K562 (cell line): Measurements from ENCODE around the gene RXRB. TPM values are rescaled to one million over a fixed set of nuclear protein-coding genes. Genes with fewer than 3 reads are reported as not detected.

Source experiments
- CEBPB ChIP-seq: fragments of 450-650 bp; IDR thresholded peaks from 2 replicates; pipeline ENCODE4 v1.6.1; 2016; ENCODE audit warnings: missing genetic modification characterization, missing compliant biosample characterization
- CREB1 ChIP-seq, 2 experiments: sonication (generic) in 1 of 2; formaldehyde crosslinking in 1 of 2; IDR thresholded peaks; 2 replicates each; pipeline versions ENCODE4 v1.6.1 to v1.8.0; 2012 to 2022; ENCODE audit warnings: inconsistent platforms in 1 of 2, mild to moderate bottlenecking in 1 of 2, missing genetic modification reagents in 1 of 2, moderate library complexity in 1 of 2
- DPF2 ChIP-seq: fragments of 450-650 bp; IDR thresholded peaks from 2 replicates; pipeline ENCODE4 v1.6.1; 2016
- FOSL1 ChIP-seq: fragments of 200-800 bp; sonication (Bioruptor generic); conservative IDR thresholded peaks from 2 replicates; pipeline ENCODE4 v1.6.1; 2016; ENCODE audit warnings: missing genetic modification characterization, missing compliant biosample characterization
- FOXJ2 ChIP-seq: fragments of 200-800 bp; sonication (Bioruptor generic); IDR thresholded peaks from 2 replicates; pipeline ENCODE4 v1.6.1; 2016; ENCODE audit warnings: missing genetic modification characterization, missing compliant biosample characterization
- FUS ChIP-seq: fragments of 200-400 bp; formaldehyde crosslinking; optimal IDR thresholded peaks from 2 replicates; pipeline ENCODE3; 2017; ENCODE audit warnings: low read depth, low read length
- GABPB2 ChIP-seq: fragments of 250-450 bp; sonication (Bioruptor Pico); conservative IDR thresholded peaks from 2 replicates; pipeline ENCODE4 v1.5.1; 2021; ENCODE audit warnings: mild to moderate bottlenecking
- JUND ChIP-seq, 2 experiments: IDR thresholded peaks; 2 replicates in 1 of 2; 3 replicates in 1 of 2; pipeline ENCODE4 v1.6.1; 2011; ENCODE audit warnings: borderline replicate concordance in 2 of 2, low read depth in 2 of 2, low read length in 2 of 2, improper control_type of control experiment in 1 of 2, missing biosample characterization in 1 of 2, missing genetic modification characterization in 1 of 2, missing genetic modification reagents in 1 of 2
- MCM7 ChIP-seq, 2 experiments: fragments of 450-650 bp; IDR thresholded peaks; 2 replicates each; pipeline ENCODE4 v1.6.1; 2016 to 2018
- NFIX ChIP-seq: fragments of 250-450 bp; sonication (Bioruptor Pico); IDR thresholded peaks from 2 replicates; pipeline ENCODE4 v1.4.0; 2020; ENCODE audit warnings: low read depth, mild to moderate bottlenecking, moderate library complexity
- PHB ChIP-seq: fragments of 250-450 bp; sonication (Bioruptor Pico); IDR thresholded peaks from 2 replicates; pipeline ENCODE4 v1.5.0; 2021
- PML ChIP-seq: IDR thresholded peaks from 2 replicates; pipeline ENCODE4 v1.6.1; 2012; ENCODE audit warnings: low read length, inconsistent platforms
- POLR2A ChIP-seq: fragments of 450-650 bp; conservative IDR thresholded peaks from 2 replicates; pipeline ENCODE4 v1.6.1; 2016
- POLR2AphosphoS5 ChIP-seq: IDR thresholded peaks from 2 replicates; pipeline ENCODE4 v1.6.1; 2011; ENCODE audit warnings: mild to moderate bottlenecking, low read depth, low read length, moderate library complexity; ENCODE audit not compliant: control insufficient read depth, insufficient read depth
- RNF2 ChIP-seq: sonication (generic); IDR thresholded peaks from 2 replicates; pipeline ENCODE4 v1.6.1; 2016
- SAP30 ChIP-seq: fragments of 200-600 bp; sonication (generic); IDR thresholded peaks from 2 replicates; pipeline ENCODE4 v1.6.1; 2012; ENCODE audit warnings: borderline replicate concordance, low read depth, mild to moderate bottlenecking, moderate library complexity, low read length, control low read depth, inconsistent platforms; ENCODE audit not compliant: insufficient read depth, poor library complexity, severe bottlenecking
- SMAD1 ChIP-seq: fragments of 150-350 bp; IDR thresholded peaks from 2 replicates; pipeline ENCODE4 v1.6.1; 2014; ENCODE audit warnings: low read length, low read depth; ENCODE audit not compliant: partially characterized antibody
- TBL1XR1 ChIP-seq, 2 experiments: IDR thresholded peaks; 2 replicates each; pipeline ENCODE4 v1.6.1; 2012; ENCODE audit warnings: improper control_type of control experiment in 2 of 2, low read length in 2 of 2, mild to moderate bottlenecking in 1 of 2
- ZNF12 ChIP-seq: sonication (generic); formaldehyde crosslinking; IDR thresholded peaks from 2 replicates; pipeline ENCODE4 v1.4.0; 2020; ENCODE audit warnings: mild to moderate bottlenecking, missing genetic modification reagents
- ZNF41 ChIP-seq: fragments of 250-450 bp; sonication (Bioruptor Pico); conservative IDR thresholded peaks from 2 replicates; pipeline ENCODE4 v1.4.0; 2020; ENCODE audit warnings: mild to moderate bottlenecking
- ZNF696 ChIP-seq: fragments of 250-450 bp; sonication (Bioruptor Pico); conservative IDR thresholded peaks from 2 replicates; pipeline ENCODE4 v1.4.0; 2020; ENCODE audit warnings: mild to moderate bottlenecking, moderate library complexity
- polyA plus RNA-seq, 8 experiments: library from polyadenylated mRNA; depleted of rRNA in 4 of 8; stranded (reverse) in 5 of 8; unstranded in 3 of 8; fragments of >200 nt; fragmentation: Nextera tagmentation in 2 of 8; fragmentation: Illumina TruSeq in 1 of 8; extraction: Ambion mirVana in 2 of 8; extraction: Trizol in 1 of 8; gene quantifications; 2 replicates each; pipeline versions ENCODE4 v1.2.1 to v1.2.3, GENCODE V29; 2011 to 2014; ENCODE audit warnings: inconsistent platforms in 1 of 8, missing spikeins in 1 of 8
- total RNA-seq, 7 experiments: library from RNA; depleted of rRNA in 6 of 7; stranded (reverse); fragments of >200 nt in 6 of 7; fragmentation: Illumina TruSeq in 2 of 7; extraction: Trizol in 2 of 7; gene quantifications; 2 replicates each; pipeline versions ENCODE4 v1.2.1 to v1.2.3, GENCODE V29; 2011 to 2021; ENCODE audit warnings: low replicate concordance in 1 of 7
- TF ChIP-seq, protein P1 (sequence below): fragments of 450-650 bp; formaldehyde crosslinking; IDR thresholded peaks from 2 replicates; pipeline ENCODE4 v1.4.0; 2020; ENCODE audit warnings: mild to moderate bottlenecking, moderate library complexity
- TF ChIP-seq, protein P2 (sequence below): IDR thresholded peaks from 2 replicates; pipeline ENCODE4 v1.6.1; 2012; ENCODE audit warnings: low read depth, low read length, improper control_type of control experiment, borderline replicate concordance
- TF ChIP-seq, protein P3 (sequence below), 2 experiments: fragments of 450-650 bp; conservative IDR thresholded peaks; 2 replicates each; pipeline ENCODE4 v1.6.1; 2017; ENCODE audit warnings: mild to moderate bottlenecking in 2 of 2, moderate library complexity in 2 of 2

RXRB gene
- total and polyA plus RNA-seq, 9 of the 15 experiments (the other 6 are each of a cell fraction or from before 2014, with no cell fraction given): 0.76 to 35.5 (median 18.4) TPM

DNA sequence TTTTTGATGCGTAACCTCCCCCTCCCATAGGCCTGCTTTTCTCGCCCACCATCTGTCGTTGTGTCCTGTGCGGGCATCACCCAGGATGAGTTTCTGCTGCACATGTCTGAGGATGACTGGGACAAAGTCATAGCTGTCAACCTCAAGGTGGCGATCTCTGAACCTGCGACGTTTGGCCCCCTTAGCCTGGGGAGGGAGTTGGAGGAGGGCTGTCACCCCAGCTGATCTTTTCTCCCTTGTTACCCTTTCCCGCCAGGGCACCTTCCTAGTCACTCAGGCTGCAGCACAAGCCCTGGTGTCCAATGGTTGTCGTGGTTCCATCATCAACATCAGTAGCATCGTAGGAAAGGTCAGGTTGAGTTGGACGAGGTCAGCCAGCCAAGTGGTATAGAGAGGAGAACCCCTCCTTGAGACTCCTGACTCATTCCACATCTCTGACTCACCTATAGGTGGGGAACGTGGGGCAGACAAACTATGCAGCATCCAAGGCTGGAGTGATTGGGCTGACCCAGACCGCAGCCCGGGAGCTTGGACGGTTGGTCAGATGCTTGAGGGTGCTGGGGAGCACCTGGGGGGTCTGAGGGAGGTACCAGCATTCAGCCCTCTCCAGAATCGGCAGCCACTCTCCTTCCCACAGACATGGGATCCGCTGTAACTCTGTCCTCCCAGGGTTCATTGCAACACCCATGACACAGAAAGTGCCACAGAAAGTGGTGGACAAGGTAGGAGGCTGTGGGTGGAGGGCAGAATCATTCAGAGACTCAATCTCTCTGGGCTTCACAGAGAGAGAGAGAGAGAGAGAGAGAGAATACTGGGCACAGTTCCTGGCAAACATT lies 4.9 kb upstream of the RXRB start (continued):
- TF ChIP-seq, protein P1, sequence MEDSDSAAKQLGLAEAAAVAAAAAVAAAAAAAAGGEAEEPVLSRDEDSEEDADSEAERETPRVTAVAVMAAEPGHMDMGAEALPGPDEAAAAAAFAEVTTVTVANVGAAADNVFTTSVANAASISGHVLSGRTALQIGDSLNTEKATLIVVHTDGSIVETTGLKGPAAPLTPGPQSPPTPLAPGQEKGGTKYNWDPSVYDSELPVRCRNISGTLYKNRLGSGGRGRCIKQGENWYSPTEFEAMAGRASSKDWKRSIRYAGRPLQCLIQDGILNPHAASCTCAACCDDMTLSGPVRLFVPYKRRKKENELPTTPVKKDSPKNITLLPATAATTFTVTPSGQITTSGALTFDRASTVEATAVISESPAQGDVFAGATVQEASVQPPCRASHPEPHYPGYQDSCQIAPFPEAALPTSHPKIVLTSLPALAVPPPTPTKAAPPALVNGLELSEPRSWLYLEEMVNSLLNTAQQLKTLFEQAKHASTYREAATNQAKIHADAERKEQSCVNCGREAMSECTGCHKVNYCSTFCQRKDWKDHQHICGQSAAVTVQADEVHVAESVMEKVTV: no peak
- TF ChIP-seq MCM7 (IDR thresholded peaks at IDR 0.05) (no peak), DPF2 (peak; percentile 65), CREB1 (IDR thresholded peaks at IDR 0.05) (no peak), CREB1 (CRISPR knock-in tag; IDR thresholded peaks at IDR 0.05) (no peak), SAP30 (no peak), NFIX (CRISPR knock-in tag) (no peak), CEBPB (tag) (peak; percentile 33; the same call in 1 of the 2 replicates), PHB (no peak), PML (no peak; the same call in 1 of the 2 replicates), JUND (IDR thresholded peaks at IDR 0.05; ENCODE audit: borderline replicate concordance, low read depth, low read length) (peak; percentile 76), JUND (tag; IDR thresholded peaks at IDR 0.05; ENCODE audit: borderline replicate concordance, low read depth, low read length) (peak; percentile 77; the same call in 2 of the 3 replicates), GABPB2 (CRISPR knock-in tag) (no peak), FUS (no peak), POLR2AphosphoS5 (peak; percentile 32; the same call in 1 of the 2 replicates), ZNF12 (CRISPR knock-in tag) (no peak), POLR2A (no peak), SMAD1 (no peak), ZNF696 (CRISPR knock-in tag) (no peak), FOXJ2 (tag) (0 out of 2 replicates have a peak, but pooled peaks have one; percentile 56), TBL1XR1 (IDR thresholded peaks at IDR 0.05; ENCODE audit: low read length in 2 of 2) (no peak), ZNF41 (CRISPR knock-in tag) (no peak), RNF2 (no peak), FOSL1 (peak; percentile 88)
- TF ChIP-seq, protein P2, sequence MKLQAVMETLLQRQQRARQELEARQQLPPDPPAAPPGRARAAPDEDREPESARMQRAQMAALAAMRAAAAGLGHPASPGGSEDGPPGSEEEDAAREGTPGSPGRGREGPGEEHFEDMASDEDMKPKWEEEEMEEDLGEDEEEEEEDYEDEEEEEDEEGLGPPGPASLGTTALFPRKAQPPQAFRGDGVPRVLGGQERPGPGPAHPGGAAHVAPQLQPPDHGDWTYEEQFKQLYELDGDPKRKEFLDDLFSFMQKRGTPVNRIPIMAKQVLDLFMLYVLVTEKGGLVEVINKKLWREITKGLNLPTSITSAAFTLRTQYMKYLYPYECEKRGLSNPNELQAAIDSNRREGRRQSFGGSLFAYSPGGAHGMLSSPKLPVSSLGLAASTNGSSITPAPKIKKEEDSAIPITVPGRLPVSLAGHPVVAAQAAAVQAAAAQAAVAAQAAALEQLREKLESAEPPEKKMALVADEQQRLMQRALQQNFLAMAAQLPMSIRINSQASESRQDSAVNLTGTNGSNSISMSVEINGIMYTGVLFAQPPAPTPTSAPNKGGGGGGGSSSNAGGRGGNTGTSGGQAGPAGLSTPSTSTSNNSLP: no peak
- TF ChIP-seq, protein P3, sequence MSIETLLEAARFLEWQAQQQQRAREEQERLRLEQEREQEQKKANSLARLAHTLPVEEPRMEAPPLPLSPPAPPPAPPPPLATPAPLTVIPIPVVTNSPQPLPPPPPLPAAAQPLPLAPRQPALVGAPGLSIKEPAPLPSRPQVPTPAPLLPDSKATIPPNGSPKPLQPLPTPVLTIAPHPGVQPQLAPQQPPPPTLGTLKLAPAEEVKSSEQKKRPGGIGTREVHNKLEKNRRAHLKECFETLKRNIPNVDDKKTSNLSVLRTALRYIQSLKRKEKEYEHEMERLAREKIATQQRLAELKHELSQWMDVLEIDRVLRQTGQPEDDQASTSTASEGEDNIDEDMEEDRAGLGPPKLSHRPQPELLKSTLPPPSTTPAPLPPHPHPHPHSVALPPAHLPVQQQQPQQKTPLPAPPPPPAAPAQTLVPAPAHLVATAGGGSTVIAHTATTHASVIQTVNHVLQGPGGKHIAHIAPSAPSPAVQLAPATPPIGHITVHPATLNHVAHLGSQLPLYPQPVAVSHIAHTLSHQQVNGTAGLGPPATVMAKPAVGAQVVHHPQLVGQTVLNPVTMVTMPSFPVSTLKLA (conservative IDR thresholded peaks at IDR 0.05): peak in 1 of 2 experiments; percentile 41; a peak in 3 of 4 replicates
